HG03558 (cell line): ENCODE results near the gene PTPRQ.

Experiments
- ATAC-seq: cut with Tn5 transposase; IDR thresholded peaks from one replicate; pipeline ENCODE4 v1.9.1; 2021; ENCODE audit warnings: moderate number of reproducible peaks; ENCODE audit not compliant: unreplicated experiment; ENCODE audit errors: extremely low read depth

Gene PTPRQ

DNA sequence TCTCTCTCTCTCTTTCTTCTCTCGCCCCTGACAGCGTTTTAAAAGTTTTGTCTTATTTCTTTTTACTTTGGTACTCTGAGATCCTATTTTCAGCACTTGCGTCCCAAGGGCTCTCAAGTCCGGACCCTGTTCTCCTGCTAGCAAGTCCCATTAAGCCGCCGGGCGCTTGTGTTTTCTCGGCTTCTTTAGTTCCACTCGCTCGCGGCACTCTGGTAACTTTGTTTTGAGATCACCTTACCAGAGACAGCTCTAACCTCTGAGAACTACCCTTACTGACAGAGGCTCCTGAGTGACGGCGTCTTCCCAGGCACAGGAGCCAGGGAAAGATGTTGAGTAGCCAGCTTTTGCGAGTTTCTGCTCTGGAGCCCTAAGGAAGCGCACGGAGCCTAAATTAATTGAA lies 270.0 kb downstream of the PTPRQ start:
- no peak for ATAC-seq

GRCh38 chr12:80714846-80715245 lies 270.8 kb downstream of the PTPRQ start:
- no peak for ATAC-seq

GRCh38 chr12:80715713-80716249 lies 271.7 kb downstream of the PTPRQ start:
- ATAC-seq = no peak

DNA sequence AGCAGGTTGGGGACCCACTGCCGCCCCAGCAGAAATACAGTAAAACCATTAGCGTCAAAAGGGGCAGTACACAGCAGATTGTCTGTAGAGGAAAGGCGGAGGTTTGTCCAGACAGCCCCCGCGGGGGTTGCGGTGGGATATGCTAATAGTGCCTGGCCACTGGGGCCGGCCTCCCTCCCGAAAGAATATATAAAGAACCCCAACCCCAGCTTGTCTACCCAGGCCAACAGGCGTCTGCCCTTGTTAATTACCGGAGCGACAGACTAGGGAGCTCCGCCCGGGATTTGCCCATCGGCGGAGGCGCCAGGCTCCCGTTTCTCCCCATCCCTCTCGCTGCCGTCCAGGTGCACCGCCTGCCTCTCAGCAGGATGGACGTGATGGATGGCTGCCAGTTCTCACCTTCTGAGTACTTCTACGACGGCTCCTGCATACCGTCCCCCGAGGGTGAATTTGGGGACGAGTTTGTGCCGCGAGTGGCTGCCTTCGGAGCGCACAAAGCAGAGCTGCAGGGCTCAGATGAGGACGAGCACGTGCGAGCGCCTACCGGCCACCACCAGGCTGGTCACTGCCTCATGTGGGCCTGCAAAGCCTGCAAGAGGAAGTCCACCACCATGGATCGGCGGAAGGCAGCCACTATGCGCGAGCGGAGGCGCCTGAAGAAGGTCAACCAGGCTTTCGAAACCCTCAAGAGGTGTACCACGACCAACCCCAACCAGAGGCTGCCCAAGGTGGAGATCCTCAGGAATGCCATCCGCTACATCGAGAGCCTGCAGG lies 272.8 kb downstream of the PTPRQ start, which contains the start of gene MYF5:
TSS of gene MYF5 (plus strand) at position 217 of the 774 bp plus-strand sequence. CDS start at position 369, 152 bp downstream.
- ATAC-seq = no peak

DNA sequence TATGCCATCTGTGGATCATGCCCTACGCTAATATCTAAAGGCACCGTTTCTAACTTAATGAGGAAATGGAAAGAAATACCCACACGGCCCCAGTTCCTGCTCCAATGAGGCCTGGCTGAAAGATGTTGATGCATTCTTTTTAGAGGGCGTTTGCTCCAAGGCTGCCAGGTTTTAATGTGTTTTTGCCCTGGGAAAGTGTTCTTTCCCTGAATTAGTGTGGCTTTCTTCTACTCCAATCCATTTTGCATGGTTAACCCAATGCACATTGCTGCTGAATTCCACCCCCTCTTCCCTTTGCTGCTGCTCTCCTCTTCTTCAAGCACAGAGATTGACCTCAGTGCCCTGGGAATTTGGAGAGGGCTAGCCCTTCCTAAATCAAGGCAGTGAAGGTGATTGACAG lies 273.8 kb downstream of the PTPRQ start:
- no peak for ATAC-seq

GRCh38 chr12:80720516-80720915 lies 276.5 kb downstream of the PTPRQ start:
- no peak for ATAC-seq

DNA sequence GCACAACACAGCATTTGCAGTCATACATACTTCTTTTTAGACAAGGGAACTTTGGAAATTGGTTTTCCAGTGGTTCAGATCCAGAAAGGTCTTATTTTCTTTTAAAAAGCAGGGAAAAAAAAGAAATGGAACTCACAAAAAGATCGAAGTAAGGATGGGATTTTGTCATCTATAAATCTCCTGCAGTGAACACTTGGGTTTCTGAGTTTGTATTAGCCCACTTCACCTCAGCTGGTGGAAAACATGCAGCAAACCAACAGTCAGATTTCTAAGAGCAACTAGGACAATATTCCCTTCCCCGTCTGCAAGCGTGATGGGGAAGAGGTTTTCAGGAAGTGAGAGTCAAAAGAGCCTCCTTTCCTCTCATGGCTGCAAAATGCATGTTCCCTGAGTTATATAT lies 277.3 kb downstream of the PTPRQ start:
- ATAC-seq = no peak
